ENCODE data around the gene RABGEF1.

- TF ChIP-seq ZNF274 (IDR thresholded peaks at IDR 0.05; ENCODE audit: low read depth, low read length) (no peak), YY1 (IDR thresholded peaks at IDR 0.05; ENCODE audit: insufficient read depth, insufficient read length) (no peak)
These were observed 120.2 kb downstream of the RABGEF1 start for GRCh38 chr7:66860767-66861166.
